ENCODE data around the gene SPATC1L.

SPATC1L gene

GRCh38 chr21:46122758-46123683, 61.2 kb downstream of the SPATC1L start (continued):
- TF ChIP-seq ZNF37A (tag by site-specific recombination; IDR thresholded peaks at IDR 0.05) (no peak), ZNF146 (tag by site-specific recombination; IDR thresholded peaks at IDR 0.05) (no peak), ZNF747 (tag by site-specific recombination; IDR thresholded peaks at IDR 0.05) (no peak)

DNA sequence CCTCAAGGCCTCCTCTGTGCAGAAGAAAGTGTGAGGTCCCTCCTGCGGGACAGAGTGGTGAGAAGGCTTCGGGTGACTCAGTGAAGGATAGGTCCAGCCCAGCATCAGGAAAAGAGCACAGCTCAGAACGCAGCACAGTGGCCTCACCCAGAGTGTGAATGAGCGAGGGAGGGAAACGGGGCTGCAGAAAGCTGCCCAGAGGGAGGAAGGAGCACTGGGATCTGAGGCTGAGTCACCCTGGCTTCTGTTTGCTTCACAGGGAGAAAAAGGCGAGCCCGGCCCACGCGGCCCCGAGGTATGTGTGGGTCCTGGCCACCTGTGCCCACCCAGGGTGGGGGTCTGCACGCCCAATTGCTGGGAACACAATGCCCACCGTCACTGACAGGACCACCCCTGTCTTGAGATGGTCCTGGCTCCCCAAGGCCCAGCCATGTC, 62.0 kb downstream of the SPATC1L start:
- Histone ChIP-seq H3K36me3 (ENCODE audit: control insufficient read depth in 2 of 2, insufficient read depth in 1 of 2, low read length in 2 of 2) (peaks cover 0 to 76% of the 10 kb centered on the region in 2 experiments; a peak in 1 of 3 replicates), H3K4me1 (ENCODE audit: control insufficient read depth, insufficient read depth, low read length) (no peaks in the 10 kb centered on the region), H3K27ac (ENCODE audit: extremely low read depth, low read depth, low read length) (no peak overlapping the region), H3K4me3 (ENCODE audit: low read depth, low read length) (no peak overlapping the region), H3K9me3 (ENCODE audit: control insufficient read depth, insufficient read depth, low read depth, low read length) (no peaks in the 10 kb centered on the region)
- ChIA-PET POLR2A (no interaction called here), CTCF (interaction anchor here (0.7 kb wide), 1 partner anchor 203 kb away, joined by 3 read pairs; no protein-coding TSS in a partner anchor)
- TF ChIP-seq KLF10 (tag by site-specific recombination; IDR thresholded peaks at IDR 0.05), result no peak
- peak; percentile 70 for TF ChIP-seq PRDM10 (tag by site-specific recombination; IDR thresholded peaks at IDR 0.05)
- TF ChIP-seq ZBTB17 (tag by site-specific recombination; IDR thresholded peaks at IDR 0.05), result 0 out of 2 replicates have a peak, but pooled peaks have one; percentile 22
- TF ChIP-seq ZFHX2 (tag by site-specific recombination; conservative IDR thresholded peaks at IDR 0.05), result 0 out of 2 replicates have a peak, but pooled peaks have one; percentile 22
- peak; percentile 49; the same call in 1 of the 2 replicates for TF ChIP-seq EGR2 (tag by site-specific recombination; IDR thresholded peaks at IDR 0.05; ENCODE audit: low read depth)
- no peak for TF ChIP-seq ZNF830 (tag by site-specific recombination; IDR thresholded peaks at IDR 0.05; ENCODE audit: low read depth)
- TF ChIP-seq ZNF600 (tag by site-specific recombination; IDR thresholded peaks at IDR 0.05), result peak; percentile 66

GRCh38 chr21:46121286-46122221, 62.7 kb downstream of the SPATC1L start:
- Histone ChIP-seq H3K9me3 (ENCODE audit: control insufficient read depth, insufficient read depth, low read depth, low read length) (no peaks in the 10 kb centered on the region), H3K4me3 (ENCODE audit: low read depth, low read length) (no peak overlapping the region), H3K36me3 (ENCODE audit: control insufficient read depth in 2 of 2, insufficient read depth in 1 of 2, low read length in 2 of 2) (peaks cover 0 to 78% of the 10 kb centered on the region in 2 experiments; a peak in 1 of 3 replicates), H3K27ac (ENCODE audit: extremely low read depth, low read depth, low read length) (no peak overlapping the region), H3K4me1 (ENCODE audit: control insufficient read depth, insufficient read depth, low read length) (no peaks in the 10 kb centered on the region)
- ChIA-PET POLR2A (no interaction called here), CTCF (interaction anchor here (0.6 to 0.7 kb wide), 3 partner anchors 143 to 790 kb away, joined by 3 to 7 read pairs (median 3); no protein-coding TSS in a partner anchor)
- TF ChIP-seq ZNF76 (tag by site-specific recombination; IDR thresholded peaks at IDR 0.05; ENCODE audit: borderline replicate concordance, low read depth), result no peak
- TF ChIP-seq ZNF530 (tag by site-specific recombination; IDR thresholded peaks at IDR 0.05; ENCODE audit: low read depth), result no peak
- no peak for TF ChIP-seq ZNF558 (tag by site-specific recombination; IDR thresholded peaks at IDR 0.05)
- TF ChIP-seq ZNF639 (tag by site-specific recombination; IDR thresholded peaks at IDR 0.05), result no peak
- no peak for TF ChIP-seq ZNF132 (tag by site-specific recombination; IDR thresholded peaks at IDR 0.05; ENCODE audit: borderline replicate concordance)
- TF ChIP-seq PRDM1 (tag by site-specific recombination; IDR thresholded peaks at IDR 0.05), result no peak
- no peak for TF ChIP-seq ZNF157 (tag by site-specific recombination; IDR thresholded peaks at IDR 0.05)
- TF ChIP-seq ZNF664 (tag by site-specific recombination; IDR thresholded peaks at IDR 0.05), result no peak
- TF ChIP-seq SP7 (tag by site-specific recombination; IDR thresholded peaks at IDR 0.05), result no peak

All from HEK293 (cell line).